Measurements from ENCODE around the gene CACNA1E.

The CACNA1E gene

DNA sequence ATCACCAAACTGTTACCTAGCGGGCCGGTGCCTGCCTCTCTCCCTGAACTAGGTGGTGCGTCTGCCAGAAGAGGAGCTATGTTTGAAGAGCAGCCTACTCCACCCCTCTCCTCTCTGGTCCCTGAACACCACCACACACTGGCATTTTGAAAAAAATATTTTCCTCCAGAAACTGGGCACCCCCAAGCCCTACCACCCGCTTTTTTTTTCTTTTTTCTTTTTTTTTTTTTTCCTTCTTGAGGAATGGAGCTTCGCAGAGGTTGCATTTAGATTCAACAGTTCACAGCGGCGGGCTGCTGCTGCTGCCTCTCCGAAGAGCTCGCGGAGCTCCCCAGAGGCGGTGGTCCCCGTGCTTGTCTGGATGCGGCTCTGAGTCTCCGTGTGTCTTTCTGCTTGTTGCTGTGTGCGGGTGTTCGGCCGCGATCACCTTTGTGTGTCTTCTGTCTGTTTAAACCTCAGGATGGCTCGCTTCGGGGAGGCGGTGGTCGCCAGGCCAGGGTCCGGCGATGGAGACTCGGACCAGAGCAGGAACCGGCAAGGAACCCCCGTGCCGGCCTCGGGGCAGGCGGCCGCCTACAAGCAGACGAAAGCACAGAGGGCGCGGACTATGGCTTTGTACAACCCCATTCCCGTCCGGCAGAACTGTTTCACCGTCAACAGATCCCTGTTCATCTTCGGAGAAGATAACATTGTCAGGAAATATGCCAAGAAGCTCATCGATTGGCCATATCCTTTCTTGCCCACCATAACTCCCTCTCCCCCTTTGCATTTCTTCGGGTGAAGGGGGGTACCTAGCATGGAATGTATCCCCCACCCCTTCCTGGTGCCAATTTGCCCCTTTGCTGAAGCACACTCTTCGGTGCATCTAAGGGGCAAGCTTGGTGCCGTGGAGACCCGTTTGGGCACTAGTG, at the start of gene CACNA1E:
Gene CACNA1E, plus strand, starts transcription at position 233 of the 911 bp plus-strand sequence. Its CDS starts 228 bp downstream, at position 461.
- no peak for DNase-seq (ENCODE audit: low read depth)
- no peak within 1 kb of the TSS for H3K4me3 ChIP-seq (ENCODE audit: low read length)
- TF ChIP-seq, protein P1, sequence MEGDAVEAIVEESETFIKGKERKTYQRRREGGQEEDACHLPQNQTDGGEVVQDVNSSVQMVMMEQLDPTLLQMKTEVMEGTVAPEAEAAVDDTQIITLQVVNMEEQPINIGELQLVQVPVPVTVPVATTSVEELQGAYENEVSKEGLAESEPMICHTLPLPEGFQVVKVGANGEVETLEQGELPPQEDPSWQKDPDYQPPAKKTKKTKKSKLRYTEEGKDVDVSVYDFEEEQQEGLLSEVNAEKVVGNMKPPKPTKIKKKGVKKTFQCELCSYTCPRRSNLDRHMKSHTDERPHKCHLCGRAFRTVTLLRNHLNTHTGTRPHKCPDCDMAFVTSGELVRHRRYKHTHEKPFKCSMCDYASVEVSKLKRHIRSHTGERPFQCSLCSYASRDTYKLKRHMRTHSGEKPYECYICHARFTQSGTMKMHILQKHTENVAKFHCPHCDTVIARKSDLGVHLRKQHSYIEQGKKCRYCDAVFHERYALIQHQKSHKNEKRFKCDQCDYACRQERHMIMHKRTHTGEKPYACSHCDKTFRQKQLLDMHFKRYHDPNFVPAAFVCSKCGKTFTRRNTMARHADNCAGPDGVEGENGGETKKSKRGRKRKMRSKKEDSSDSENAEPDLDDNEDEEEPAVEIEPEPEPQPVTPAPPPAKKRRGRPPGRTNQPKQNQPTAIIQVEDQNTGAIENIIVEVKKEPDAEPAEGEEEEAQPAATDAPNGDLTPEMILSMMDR (conservative IDR thresholded peaks at IDR 0.05; ENCODE audit: low read depth, low read length) = no peak

DNA sequence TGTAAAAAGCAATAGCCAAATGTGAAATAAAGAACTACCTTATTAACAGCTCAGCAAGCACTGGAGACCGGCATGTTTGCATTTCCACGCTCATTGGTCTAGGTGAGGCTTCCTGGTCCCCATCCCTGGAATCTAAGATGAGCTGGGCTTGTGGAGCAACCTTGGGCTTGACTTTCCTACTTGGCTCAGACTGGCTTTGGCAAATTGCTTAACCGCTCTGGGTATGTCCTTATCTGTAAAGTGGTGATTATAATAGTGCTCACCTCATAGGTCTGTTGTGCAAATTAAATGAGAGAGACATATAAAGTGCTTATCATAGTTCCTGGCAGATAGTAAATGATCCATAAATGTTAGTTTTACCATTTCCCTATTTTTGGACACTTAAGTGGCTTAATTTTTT, 49.4 kb upstream of the CACNA1E start:
- TF ChIP-seq, protein P1 (conservative IDR thresholded peaks at IDR 0.05; ENCODE audit: low read depth, low read length) = no peak
- no peak for DNase-seq (ENCODE audit: low read depth)

DNA sequence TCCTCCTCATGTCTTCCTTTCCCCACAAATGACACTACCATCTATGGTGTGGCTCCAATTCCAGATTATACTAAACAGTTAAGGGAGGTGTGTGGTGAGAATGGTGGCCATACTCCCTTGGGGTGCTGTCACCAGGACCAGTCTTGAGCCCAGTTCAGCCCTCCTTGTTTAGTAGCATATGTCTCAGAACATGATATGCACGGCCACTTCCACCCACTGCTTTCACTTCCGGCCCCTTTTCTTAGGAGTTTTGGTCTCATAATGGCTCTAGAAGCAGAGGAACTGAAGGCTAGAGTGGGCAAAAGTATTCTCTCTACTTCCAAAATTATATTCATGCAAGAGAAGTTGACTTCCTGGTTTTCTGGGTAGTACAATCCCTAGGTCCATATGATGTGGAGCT, 45.3 kb upstream of the CACNA1E start:
- DNase-seq (ENCODE audit: low read depth) = no peak

More for the DNA sequence above, 49.4 kb upstream of the CACNA1E start:
- H3K4me3 ChIP-seq (ENCODE audit: low read length) = no peak overlapping the region

DNA sequence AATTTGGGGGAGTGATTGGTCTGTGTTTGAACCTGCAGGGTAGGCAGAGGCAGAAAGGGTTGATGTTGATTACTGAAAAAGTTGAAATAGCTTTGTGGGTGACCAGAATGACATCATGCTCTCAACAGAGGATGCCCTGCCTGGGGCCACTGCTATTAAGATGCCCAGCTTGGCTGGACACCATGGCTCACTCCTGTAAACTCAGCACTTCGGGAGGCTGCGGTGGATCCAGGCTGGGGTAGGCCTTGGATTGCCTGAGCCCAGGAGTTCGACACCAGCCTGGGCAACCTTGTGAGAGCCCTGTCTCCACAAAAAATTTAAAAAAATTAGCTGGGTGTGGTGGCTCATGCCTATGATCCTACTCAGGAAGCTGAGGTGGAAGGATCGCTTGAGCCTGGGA, 42.8 kb upstream of the CACNA1E start:
- DNase-seq (ENCODE audit: low read depth) = no peak
- TF ChIP-seq, protein P1 (conservative IDR thresholded peaks at IDR 0.05; ENCODE audit: low read depth, low read length) = no peak
- H3K4me3 ChIP-seq (ENCODE audit: low read length) = no peak overlapping the region

More for the DNA sequence above, 45.3 kb upstream of the CACNA1E start:
- H3K4me3 ChIP-seq (ENCODE audit: low read length) = no peak overlapping the region
- TF ChIP-seq, protein P1 (conservative IDR thresholded peaks at IDR 0.05; ENCODE audit: low read depth, low read length) = no peak

DNA sequence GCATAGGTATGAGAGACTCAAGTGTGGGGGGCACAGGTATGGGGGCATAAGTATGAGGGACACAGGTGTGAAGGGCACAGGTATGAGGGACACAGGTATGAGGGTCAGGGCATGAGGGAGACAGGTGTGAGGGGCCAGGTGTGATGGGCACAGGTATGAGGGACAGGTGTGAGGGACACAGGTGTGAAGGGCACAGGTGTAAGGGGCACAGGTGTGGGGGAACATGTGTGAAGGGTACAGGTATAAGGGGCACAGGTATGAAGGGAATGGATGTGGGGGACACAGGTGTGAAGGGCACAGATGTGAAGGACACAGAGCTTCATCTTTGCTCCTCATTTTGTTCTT, 41.2 kb upstream of the CACNA1E start:
- H3K4me3 ChIP-seq (ENCODE audit: low read length) = no peak overlapping the region
- TF ChIP-seq, protein P1 (conservative IDR thresholded peaks at IDR 0.05; ENCODE audit: low read depth, low read length) = no peak
- DNase-seq (ENCODE audit: low read depth) = no peak

DNA sequence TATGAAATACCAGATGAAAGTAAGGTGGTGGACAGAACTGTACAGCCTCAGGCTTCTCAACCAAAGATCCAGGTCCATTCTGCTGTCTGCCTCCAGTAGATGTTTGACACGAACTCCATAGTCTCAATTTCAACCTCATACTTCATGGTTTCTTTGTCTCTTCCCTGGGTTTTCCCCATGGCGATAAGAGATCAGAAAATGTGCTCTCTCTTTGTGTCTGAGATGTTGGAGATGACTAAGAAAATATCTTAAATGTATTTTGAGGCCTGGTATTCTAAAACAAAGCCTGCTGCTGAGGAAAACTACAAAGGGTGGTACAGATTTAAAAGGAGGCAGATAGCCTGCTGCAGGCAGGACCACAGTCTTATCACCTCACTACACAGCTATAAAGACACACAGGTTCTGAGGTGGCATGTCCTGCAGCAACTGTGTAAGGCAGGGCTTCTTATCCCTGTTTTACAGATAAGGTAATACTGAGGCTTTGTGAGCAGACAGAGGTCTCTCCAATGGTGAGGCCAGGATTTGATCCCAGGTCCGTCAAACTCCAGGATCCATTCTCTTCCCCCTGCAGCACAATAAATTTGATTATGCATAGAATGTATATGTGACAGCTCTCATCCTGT, 40.0 kb upstream of the CACNA1E start:
- no peak for DNase-seq (ENCODE audit: low read depth)
- no peak overlapping the region for H3K4me3 ChIP-seq (ENCODE audit: low read length)
- TF ChIP-seq, protein P1 (conservative IDR thresholded peaks at IDR 0.05; ENCODE audit: low read depth, low read length) = no peak

Measured in retinal pigment epithelial cell (primary cell).